Measurements from ENCODE around the gene LRRC74A. TPM values are rescaled to one million over a fixed set of nuclear protein-coding genes. Genes with fewer than 3 reads are reported as not detected.

The LRRC74A gene
- total RNA-seq, 1 experiment from 2014 or later, result not detected

GRCh38 chr14:76863724-76864407 lies 37.7 kb downstream of the LRRC74A start:
- Histone ChIP-seq H2BK12ac (ENCODE audit: insufficient read length, low read depth, low read length) (no peak overlapping the region), H3K4ac (ENCODE audit: low read depth, low read length) (no peak overlapping the region), H3K23me2 (ENCODE audit: insufficient read length, low read depth, low read length, poor library complexity, severe bottlenecking) (no peaks in the 10 kb centered on the region), H3K4me2 (ENCODE audit: insufficient read depth, insufficient read length, low read length) (no peak overlapping the region), H4K5ac (ENCODE audit: insufficient read length, low read depth, low read length) (no peak overlapping the region), H4K20me1 (ENCODE audit: control insufficient read depth, insufficient read depth, insufficient read length) (no peaks in the 10 kb centered on the region), H3K18ac (ENCODE audit: insufficient read length, low read depth, low read length) (no peak overlapping the region), H2AFZ (ENCODE audit: low read length) (no peak overlapping the region), H3K27me3 (ENCODE audit: insufficient read depth, low read length) (no peaks in the 10 kb centered on the region), H2BK15ac (ENCODE audit: low read depth, low read length) (no peak overlapping the region), H3K9ac (ENCODE audit: extremely low read depth, insufficient read length, low read length) (no peak overlapping the region), H3K79me1 (ENCODE audit: insufficient read depth, low read depth, low read length, poor library complexity, severe bottlenecking) (no peaks in the 10 kb centered on the region), H4K8ac (replicated peaks; ENCODE audit: insufficient read length, low read depth, low read length) (no peak overlapping the region), H3K23ac (ENCODE audit: insufficient read length, low read depth, low read length) (no peak overlapping the region), H2BK5ac (ENCODE audit: insufficient read length, low read length) (no peak overlapping the region), H3K27ac (ENCODE audit: insufficient read length, low read depth, low read length) (no peak overlapping the region), H3K4me1 (ENCODE audit: insufficient read depth, low read length) (peaks cover 3% of the 10 kb centered on the region; the same call in 1 of the 2 replicates), H3K14ac (ENCODE audit: insufficient read depth, low read length) (no peak overlapping the region), H3T11ph (ENCODE audit: low read length) (no peak overlapping the region), H2BK20ac (ENCODE audit: low read depth, low read length, poor library complexity, severe bottlenecking) (no peak overlapping the region), H2BK120ac (ENCODE audit: low read depth, low read length, poor library complexity, severe bottlenecking) (no peak overlapping the region), H3K56ac (ENCODE audit: insufficient read length, low read depth, low read length) (no peak overlapping the region), H3K79me2 (ENCODE audit: insufficient read depth, low read length) (no peaks in the 10 kb centered on the region), H3K9me3 (ENCODE audit: control insufficient read depth, low read depth, low read length) (no peaks in the 10 kb centered on the region), H2AK5ac (ENCODE audit: insufficient read length, low read length) (no peak overlapping the region), H4K91ac (ENCODE audit: insufficient read length, low read depth, low read length) (no peak overlapping the region)
- no peak for DNase-seq
- no peaks in the 10 kb centered on the region for H3K9me3 Mint-ChIP-seq
- H3K4me1 Mint-ChIP-seq, result peaks cover 40 to 41% of the 10 kb centered on the region in 2 experiments
- H3K27me3 Mint-ChIP-seq (ENCODE audit: low read depth), result peaks cover 12% of the 10 kb centered on the region
- no peak overlapping the region for H3K27ac Mint-ChIP-seq
- TF ChIP-seq CTCF (conservative IDR thresholded peaks at IDR 0.05), result no peak
- no peak overlapping the region for H3K4me3 Mint-ChIP-seq
- no peaks in the 10 kb centered on the region for H3K36me3 Mint-ChIP-seq (ENCODE audit: insufficient read depth in 1 of 3, low read depth in 3 of 3)
- WGBS (ENCODE audit: extremely low coverage, insufficient read length, low lambda C conversion rate), result no CpG with 5 or more reads among the region's 15 CpGs

Measured in H9 (cell line).